Mesenchymal stem cell (in vitro differentiated cells and primary cell): ENCODE results near the gene IRAK3.

Experiments
- DNase-seq: peaks from one replicate; pipeline ENCODE4 v3.0.0-alpha.2; 2013
- H2AFZ ChIP-seq: one replicate; pipeline ENCODE4 v1.6.1; 2013; ENCODE audit warnings: low read depth, mild to moderate bottlenecking, control low read depth, inconsistent platforms, low read length, moderate library complexity
- H2AK5ac ChIP-seq: 2 replicates; pipeline ENCODE4 v1.6.1; 2013; ENCODE audit warnings: low read length, moderate library complexity, mild to moderate bottlenecking, inconsistent platforms; ENCODE audit not compliant: severe bottlenecking
- H2BK120ac ChIP-seq: one replicate; pipeline ENCODE4 v1.6.1; 2013; ENCODE audit warnings: low read depth, mild to moderate bottlenecking, inconsistent platforms, low read length, moderate library complexity
- H2BK12ac ChIP-seq, 2 experiments: one replicate each; pipeline ENCODE4 v1.6.1; 2013; ENCODE audit warnings: inconsistent platforms in 2 of 2, low read length in 2 of 2, mild to moderate bottlenecking in 2 of 2, moderate library complexity in 2 of 2, control low read depth in 1 of 2
- H2BK15ac ChIP-seq: one replicate; pipeline ENCODE4 v1.6.1; 2013; ENCODE audit warnings: mild to moderate bottlenecking, low read depth, inconsistent platforms; ENCODE audit not compliant: poor library complexity, severe bottlenecking
- H2BK5ac ChIP-seq: 2 replicates; pipeline ENCODE4 v1.6.1; 2013; ENCODE audit warnings: low read depth, mild to moderate bottlenecking, low read length, control low read depth, inconsistent platforms; ENCODE audit not compliant: poor library complexity, severe bottlenecking
- H3K14ac ChIP-seq, 2 experiments: one replicate each; pipeline ENCODE4 v1.6.1; 2013; ENCODE audit warnings: inconsistent platforms in 2 of 2, low read length in 2 of 2, control low read depth in 1 of 2, mild to moderate bottlenecking in 1 of 2, moderate library complexity in 1 of 2
- H3K18ac ChIP-seq, 2 experiments: one replicate each; pipeline ENCODE4 v1.6.1; 2013; ENCODE audit warnings: inconsistent platforms in 2 of 2, low read length in 2 of 2, control low read depth in 1 of 2, low read depth in 1 of 2, mild to moderate bottlenecking in 1 of 2
- H3K23ac ChIP-seq, 2 experiments: one replicate each; pipeline ENCODE4 v1.6.1; 2013; ENCODE audit warnings: inconsistent platforms in 2 of 2, low read length in 2 of 2, mild to moderate bottlenecking in 2 of 2, moderate library complexity in 2 of 2, control low read depth in 1 of 2
- H3K27ac ChIP-seq: 2 replicates; pipeline ENCODE4 v1.5.1; 2013; ENCODE audit warnings: mild to moderate bottlenecking, moderate library complexity, low read length, control low read depth, inconsistent platforms; ENCODE audit not compliant: poor library complexity, severe bottlenecking
- H3K27me3 ChIP-seq, 2 experiments: 2 replicates each; pipeline versions ENCODE4 v1.6.1 to v1.7.0; 2013; ENCODE audit warnings: low read length in 2 of 2, mild to moderate bottlenecking in 2 of 2, moderate library complexity in 2 of 2, control low read depth in 1 of 2, inconsistent platforms in 1 of 2; ENCODE audit not compliant: control insufficient read depth in 1 of 2, insufficient read depth in 1 of 2
- H3K36me3 ChIP-seq, 2 experiments: 2 replicates each; pipeline versions ENCODE4 v1.6.1 to v1.7.0; 2013; ENCODE audit warnings: low read length in 2 of 2, control low read depth in 1 of 2, inconsistent platforms in 1 of 2, low read depth in 1 of 2, mild to moderate bottlenecking in 1 of 2; ENCODE audit not compliant: insufficient read depth in 2 of 2, control insufficient read depth in 1 of 2
- H3K4ac ChIP-seq, 2 experiments: one replicate each; pipeline ENCODE4 v1.6.1; 2013; ENCODE audit warnings: inconsistent platforms in 2 of 2, low read length in 2 of 2, mild to moderate bottlenecking in 2 of 2, moderate library complexity in 2 of 2, control low read depth in 1 of 2, low read depth in 1 of 2
- H3K4me1 ChIP-seq: 2 replicates; pipeline ENCODE4 v1.6.1; 2013; ENCODE audit warnings: low read depth, low read length, control low read depth; ENCODE audit not compliant: control insufficient read depth, insufficient read depth
- H3K4me2 ChIP-seq: 2 replicates; pipeline ENCODE4 v1.6.1; 2013; ENCODE audit warnings: low read length, mild to moderate bottlenecking, inconsistent platforms; ENCODE audit not compliant: poor library complexity, severe bottlenecking
- H3K4me3 ChIP-seq, 2 experiments: 2 replicates each; pipeline versions ENCODE4 v1.5.1 to v1.7.0; 2013; ENCODE audit warnings: low read length in 2 of 2, mild to moderate bottlenecking in 2 of 2, control low read depth in 1 of 2, low read depth in 1 of 2; ENCODE audit not compliant: insufficient read depth in 1 of 2
- H3K79me1 ChIP-seq: replicated peaks from 2 replicates; pipeline ENCODE4 v1.6.1; 2013; ENCODE audit warnings: mild to moderate bottlenecking, control low read depth, low read length, inconsistent platforms; ENCODE audit not compliant: poor library complexity, severe bottlenecking
- H3K9ac ChIP-seq: 2 replicates; pipeline ENCODE4 v1.7.0; 2013; ENCODE audit warnings: mild to moderate bottlenecking, low read length, moderate library complexity
- H3K9me3 ChIP-seq: 2 replicates; pipeline ENCODE4 v1.7.0; 2013; ENCODE audit warnings: mild to moderate bottlenecking, low read length; ENCODE audit not compliant: control insufficient read depth
- H4K8ac ChIP-seq: one replicate; pipeline ENCODE4 v1.6.1; 2013; ENCODE audit warnings: inconsistent platforms, mild to moderate bottlenecking, low read length, moderate library complexity
- H4K91ac ChIP-seq: one replicate; pipeline ENCODE4 v1.6.1; 2013; ENCODE audit warnings: mild to moderate bottlenecking, low read length, inconsistent platforms
- WGBS: methylation state at CpG from one replicate; pipeline ENCODE4 v1.1.7; 2013; ENCODE audit warnings: mixed read lengths; 5-methylcytosine and 5-hydroxymethylcytosine counted together

IRAK3 gene

GRCh38 chr12:66165141-66165540 is 23.9 kb upstream of the IRAK3 start:
- Histone ChIP-seq H2BK5ac (no peak overlapping the region), H3K4ac (no peak overlapping the region), H3K27ac (no peak overlapping the region), H3K79me1 (peaks cover 2% of the 10 kb centered on the region), H2BK120ac (no peak overlapping the region), H3K27me3 (no peaks in the 10 kb centered on the region), H4K91ac (no peak overlapping the region), H2AK5ac (no peak overlapping the region), H3K23ac (no peak overlapping the region), H3K9me3 (peaks cover 5% of the 10 kb centered on the region), H2BK15ac (no peak overlapping the region), H3K18ac (no peak overlapping the region), H3K4me1 (no peaks in the 10 kb centered on the region), H3K9ac (no peak overlapping the region), H4K8ac (no peak overlapping the region), H3K14ac (no peak overlapping the region), H2BK12ac (no peak overlapping the region), H2AFZ (no peak overlapping the region), H3K4me2 (no peak overlapping the region), H3K36me3 (peaks cover 4 to 23% of the 10 kb centered on the region in 2 experiments), H3K4me3 (no peak overlapping the region)
- 95% methylated on average over 2 of the region's 2 CpGs for WGBS
- DNase-seq, result no peak

- H4K8ac ChIP-seq, result no peak overlapping the region
- H2BK15ac ChIP-seq, result no peak overlapping the region
- no peak for DNase-seq
- no peak overlapping the region for H3K4me2 ChIP-seq
- no peak overlapping the region for H3K18ac ChIP-seq
- H3K36me3 ChIP-seq, result peaks cover 0 to 20% of the 10 kb centered on the region in 2 experiments
- H3K14ac ChIP-seq, result no peak overlapping the region
- no peaks in the 10 kb centered on the region for H3K27me3 ChIP-seq
- no peak overlapping the region for H3K4ac ChIP-seq
- H4K91ac ChIP-seq, result no peak overlapping the region
- no peak overlapping the region for H2BK120ac ChIP-seq
- H3K9ac ChIP-seq, result no peak overlapping the region
- H2BK5ac ChIP-seq, result no peak overlapping the region
- peaks cover 5% of the 10 kb centered on the region for H3K9me3 ChIP-seq
- no peak overlapping the region for H3K27ac ChIP-seq
- H2AK5ac ChIP-seq, result no peak overlapping the region
- no peaks in the 10 kb centered on the region for H3K4me1 ChIP-seq
- H2AFZ ChIP-seq, result no peak overlapping the region
- no peak overlapping the region for H2BK12ac ChIP-seq
- H3K4me3 ChIP-seq, result no peak overlapping the region
- WGBS, result 91% methylated on average over 1 of the region's 2 CpGs
- H3K79me1 ChIP-seq, result no peaks in the 10 kb centered on the region
- no peak overlapping the region for H3K23ac ChIP-seq
Observed at GRCh38 chr12:66166561-66166960, 22.5 kb upstream of the IRAK3 start.

GRCh38 chr12:66168410-66168809 is 20.6 kb upstream of the IRAK3 start:
- H2BK12ac ChIP-seq, result no peak overlapping the region
- no peak overlapping the region for H2BK15ac ChIP-seq
- H2AK5ac ChIP-seq, result no peak overlapping the region
- no peaks in the 10 kb centered on the region for H3K4me1 ChIP-seq
- H3K79me1 ChIP-seq, result no peaks in the 10 kb centered on the region
- peaks cover 0 to 20% of the 10 kb centered on the region in 2 experiments for H3K36me3 ChIP-seq
- 91% methylated on average over 8 of the region's 8 CpGs for WGBS
- peak overlapping the region; percentile 20 for H3K4me2 ChIP-seq
- no peak overlapping the region for H3K23ac ChIP-seq
- peak overlapping the region; percentile 99 for H3K9ac ChIP-seq
- H2BK120ac ChIP-seq, result no peak overlapping the region
- H3K27me3 ChIP-seq, result no peaks in the 10 kb centered on the region
- no peak overlapping the region for H3K4ac ChIP-seq
- H3K4me3 ChIP-seq, result peak overlapping the region in 1 of 2 experiments; percentile 84
- no peak overlapping the region for H2AFZ ChIP-seq
- no peak overlapping the region for H3K14ac ChIP-seq
- peaks cover 5% of the 10 kb centered on the region for H3K9me3 ChIP-seq
- no peak overlapping the region for H3K18ac ChIP-seq
- H3K27ac ChIP-seq, result peak overlapping the region; percentile 3
- H2BK5ac ChIP-seq, result no peak overlapping the region
- no peak overlapping the region for H4K91ac ChIP-seq
- no peak overlapping the region for H4K8ac ChIP-seq
- DNase-seq, result no peak

- Histone ChIP-seq H3K4ac (peak within 1 kb of the TSS; percentile 54 to 60), H4K91ac (peak within 1 kb of the TSS; percentile 95), H3K79me1 (no peaks in the 10 kb centered on the region), H2BK12ac (no peak within 1 kb of the TSS), H3K23ac (no peak within 1 kb of the TSS), H3K18ac (peak within 1 kb of the TSS; percentile 96 to 97), H2BK15ac (peak within 1 kb of the TSS; percentile 87), H4K8ac (peak within 1 kb of the TSS; percentile 95), H3K27ac (peak within 1 kb of the TSS; percentile 96), H3K4me2 (peak within 1 kb of the TSS; percentile 25), H3K36me3 (peaks cover 0 to 20% of the 10 kb centered on the region in 2 experiments), H2BK120ac (peak within 1 kb of the TSS; percentile 42), H3K4me3 (peak within 1 kb of the TSS; percentile 68 to 84), H3K4me1 (no peaks in the 10 kb centered on the region), H3K14ac (peak within 1 kb of the TSS in 1 of 2 experiments; percentile 82), H3K27me3 (no peaks in the 10 kb centered on the region), H2BK5ac (peak within 1 kb of the TSS; percentile 33), H2AK5ac (no peak within 1 kb of the TSS), H3K9ac (peak within 1 kb of the TSS; percentile 99), H3K9me3 (peaks cover 5% of the 10 kb centered on the region), H2AFZ (peak within 1 kb of the TSS; percentile 87)
- 64% methylated on average over 67 of the region's 67 CpGs for WGBS
- DNase-seq, result peak; percentile 88
Observed at GRCh38 chr12:66169221-66170170, 19.5 kb upstream of the IRAK3 start, which contains the start of gene TMBIM4. Gene TMBIM4 (minus strand): TSS chr12:66169996. CDS start chr12:66169951, 45 bp downstream.
